Glomerular endothelial cell (primary cell): ENCODE data around the gene CFAP157. TPM values are rescaled to one million over a fixed set of nuclear protein-coding genes. Genes with fewer than 3 reads are reported as not detected.
A peak's percentile ranks its signal among the peaks of the same experiment; 100 is the strongest.
"Not testable (repeated sequence)": the region's sequence is repeated elsewhere in the genome, so short reads cannot be mapped to it uniquely, and the experiment has no call there.

Experiments used
- DNase-seq: peaks from one replicate; pipeline ENCODE4 v3.0.0-alpha.2; 2011; ENCODE audit warnings: low read depth, low spot score; ENCODE audit errors: extremely low read depth
- total RNA-seq: library from RNA; depleted of rRNA; stranded (reverse); fragments of >200 nt; gene quantifications from 2 replicates; pipeline ENCODE4 v1.2.3, GENCODE V29; 2015

CFAP157 gene
- total RNA-seq, 1 donor from 2014 or later, result not detected

GRCh38 chr9:127734747-127735529 lies 28.1 kb downstream of the CFAP157 start, which contains the start of gene TOR2A:
TSS of gene TOR2A (minus strand) at chr9:127735294. CDS start at chr9:127735270, 24 bp downstream.
- DNase-seq, result peak; percentile 79

- DNase-seq, result no peak
Observed at GRCh38 chr9:127735530-127736185, 28.9 kb downstream of the CFAP157 start.

GRCh38 chr9:127738666-127739065 lies 31.9 kb downstream of the CFAP157 start:
- no peak for DNase-seq

GRCh38 chr9:127739614-127740330 lies 33.0 kb downstream of the CFAP157 start:
- no peak for DNase-seq

- no peak for DNase-seq
Observed at GRCh38 chr9:127741831-127742434, 35.1 kb downstream of the CFAP157 start.

- no peak for DNase-seq
Observed at GRCh38 chr9:127742435-127743088, 35.8 kb downstream of the CFAP157 start.

GRCh38 chr9:127744398-127745110 lies 37.8 kb downstream of the CFAP157 start:
- no peak for DNase-seq

GRCh38 chr9:127746959-127747569 lies 40.3 kb downstream of the CFAP157 start:
- DNase-seq, result no peak

GRCh38 chr9:127749090-127749787 lies 42.5 kb downstream of the CFAP157 start:
- no peak for DNase-seq

GRCh38 chr9:127751269-127752054 lies 44.7 kb downstream of the CFAP157 start:
- no peak for DNase-seq

- no peak for DNase-seq
Observed at GRCh38 chr9:127753148-127753547, 46.4 kb downstream of the CFAP157 start.

GRCh38 chr9:127753622-127754021 lies 46.8 kb downstream of the CFAP157 start:
- no peak for DNase-seq

- no peak for DNase-seq
Observed at GRCh38 chr9:127754099-127755060, 47.6 kb downstream of the CFAP157 start.

- no peak for DNase-seq
Observed at GRCh38 chr9:127755061-127756060, 48.6 kb downstream of the CFAP157 start.

- DNase-seq, result no peak
Observed at GRCh38 chr9:127756233-127756632, 49.4 kb downstream of the CFAP157 start.

- not testable (repeated sequence) for DNase-seq
Observed at GRCh38 chr9:127756776-127757175, 50.0 kb downstream of the CFAP157 start.
